H1 (cell line): ENCODE results near the gene PDIA6. TPM values are rescaled to one million over a fixed set of nuclear protein-coding genes. Genes with fewer than 3 reads are reported as not detected.

Experiments
- CTCF ChIA-PET: fragments of 300-600 bp; sonication (Branson Sonifier 250); formaldehyde crosslinking; loops from one replicate; lab custom pipeline; 2021; ENCODE audit not compliant: partially characterized antibody; lab: Charles Lee
- POLR2A ChIA-PET: fragments of 300-600 bp; sonication (Branson Sonifier 250); formaldehyde crosslinking; loops from one replicate; lab custom pipeline; 2021; ENCODE audit warnings: inconsistent platforms; ENCODE audit not compliant: partially characterized antibody; lab: Charles Lee
- DNase-seq, 2 experiments: peaks; one replicate each; pipeline versions ENCODE4 v3.0.0 to v3.0.0-alpha.2; 2010 to 2022; ENCODE audit warnings: low spot score in 2 of 2, low read depth in 1 of 2, mixed read lengths in 1 of 2
- FAIRE-seq: peaks from 2 replicates; lab custom pipeline; 2011; peaks lifted over from hg19 to GRCh38; lab: Jason Lieb, UNC
- H2AFZ ChIP-seq: 2 replicates; pipeline ENCODE4 v1.8.1; 2012; ENCODE audit warnings: low read length, inconsistent platforms
- H2AK5ac ChIP-seq: 2 replicates; pipeline ENCODE4 v1.6.1; 2013; ENCODE audit warnings: low read depth, low read length
- H2BK120ac ChIP-seq: replicated peaks from 2 replicates; pipeline ENCODE3; 2013; ENCODE audit warnings: low read depth, low read length, inconsistent platforms
- H2BK12ac ChIP-seq: 2 replicates; pipeline ENCODE4 v1.6.1; 2013; ENCODE audit warnings: low read depth, low read length
- H2BK15ac ChIP-seq: 2 replicates; pipeline ENCODE4 v1.6.1; 2013; ENCODE audit warnings: low read length
- H2BK20ac ChIP-seq: 2 replicates; pipeline ENCODE4 v1.6.1; 2013; ENCODE audit warnings: low read length
- H2BK5ac ChIP-seq: 2 replicates; pipeline ENCODE4 v1.6.1; 2013; ENCODE audit warnings: low read depth, low read length
- H3K14ac ChIP-seq: 2 replicates; pipeline ENCODE4 v1.6.1; 2013; ENCODE audit warnings: inconsistent platforms; ENCODE audit not compliant: insufficient read length
- H3K18ac ChIP-seq: 2 replicates; pipeline ENCODE4 v1.6.1; 2013; ENCODE audit warnings: low read length; ENCODE audit errors: extremely low read depth
- H3K23ac ChIP-seq: 2 replicates; pipeline ENCODE4 v1.6.1; 2013; ENCODE audit warnings: inconsistent platforms; ENCODE audit not compliant: insufficient read length
- H3K23me2 ChIP-seq: 2 replicates; pipeline ENCODE4 v1.6.1; 2013; ENCODE audit warnings: low read depth, low read length
- H3K27ac ChIP-seq: 2 replicates; pipeline ENCODE4 v1.6.1; 2011; ENCODE audit warnings: low read depth, low read length, inconsistent platforms
- H3K27me3 ChIP-seq, 4 experiments: replicated peaks in 1 of 4; 1 replicate in 1 of 4; 2 replicates in 3 of 4; pipeline versions ENCODE4 v1.6.1 to v1.8.1; 2011 to 2013; ENCODE audit warnings: low read length in 3 of 4, mild to moderate bottlenecking in 3 of 4, inconsistent platforms in 2 of 4, mixed read lengths in 2 of 4, moderate library complexity in 1 of 4; ENCODE audit not compliant: control insufficient read depth in 3 of 4, insufficient read depth in 3 of 4; ENCODE audit errors: extremely low read depth in 1 of 4
- H3K36me3 ChIP-seq, 4 experiments: 2 replicates each; pipeline versions ENCODE4 v1.6.1 to v1.8.1; 2011 to 2013; ENCODE audit warnings: mild to moderate bottlenecking in 4 of 4, low read length in 3 of 4, moderate library complexity in 2 of 4, control low read depth in 1 of 4, inconsistent platforms in 1 of 4; ENCODE audit not compliant: insufficient read depth in 4 of 4, control insufficient read depth in 2 of 4
- H3K4ac ChIP-seq: replicated peaks from 2 replicates; pipeline ENCODE3; 2013; ENCODE audit warnings: low read length, low read depth, mixed read lengths, inconsistent platforms; ENCODE audit not compliant: insufficient read length
- H3K4me1 ChIP-seq, 4 experiments: replicated peaks in 1 of 4; 1 replicate in 1 of 4; 2 replicates in 3 of 4; pipeline versions ENCODE4 v1.6.1 to v1.8.1; 2011 to 2013; ENCODE audit warnings: low read length in 3 of 4, inconsistent platforms in 2 of 4, mixed read lengths in 1 of 4; ENCODE audit not compliant: insufficient read depth in 4 of 4, control insufficient read depth in 3 of 4
- H3K4me2 ChIP-seq, 2 experiments: 2 replicates each; pipeline versions ENCODE4 v1.6.1 to v1.8.1; 2011 to 2013; ENCODE audit warnings: low read depth in 2 of 2, low read length in 2 of 2, control low read depth in 1 of 2, inconsistent platforms in 1 of 2, mild to moderate bottlenecking in 1 of 2; ENCODE audit not compliant: insufficient read depth in 1 of 2
- H3K4me3 ChIP-seq, 4 experiments: fragments of 200-600, 300-600 bp in 1 of 4; sonication (generic), shearing (Covaris generic), sonication (Bioruptor Twin) in 1 of 4; 2 replicates each; pipeline versions ENCODE4 v1.5.1 to v1.8.1; 2011 to 2016; ENCODE audit warnings: low read length in 4 of 4, low read depth in 3 of 4, control low read depth in 2 of 4, inconsistent platforms in 2 of 4, mild to moderate bottlenecking in 2 of 4, mixed read lengths in 1 of 4, moderate library complexity in 1 of 4; ENCODE audit not compliant: insufficient read depth in 2 of 4; ENCODE audit errors: extremely low read depth in 1 of 4
- H3K56ac ChIP-seq: replicated peaks from 2 replicates; pipeline ENCODE3; 2013; ENCODE audit warnings: low read depth, mild to moderate bottlenecking, mixed read lengths, low read length, inconsistent platforms; ENCODE audit not compliant: insufficient read length
- H3K79me1 ChIP-seq: 2 replicates; pipeline ENCODE4 v1.6.1; 2013; ENCODE audit warnings: low read depth, low read length, control low read depth
- H3K79me2 ChIP-seq, 2 experiments: 2 replicates each; pipeline versions ENCODE4 v1.6.1 to v1.8.1; 2012 to 2013; ENCODE audit warnings: low read length in 2 of 2, mild to moderate bottlenecking in 2 of 2, inconsistent platforms in 1 of 2; ENCODE audit not compliant: insufficient read depth in 2 of 2, control insufficient read depth in 1 of 2
- H3K9ac ChIP-seq, 4 experiments: replicated peaks in 1 of 4; 1 replicate in 1 of 4; 2 replicates in 3 of 4; pipeline versions ENCODE4 v1.6.1 to v1.8.1; 2011 to 2013; ENCODE audit warnings: low read depth in 3 of 4, low read length in 3 of 4, control low read depth in 2 of 4, mild to moderate bottlenecking in 2 of 4, moderate library complexity in 2 of 4, inconsistent platforms in 1 of 4; ENCODE audit errors: extremely low read depth in 1 of 4
- H3K9me3 ChIP-seq, 2 experiments: 2 replicates each; pipeline versions ENCODE4 v1.6.1 to v1.8.1; 2012 to 2013; ENCODE audit warnings: mild to moderate bottlenecking in 2 of 2, moderate library complexity in 2 of 2, control low read depth in 1 of 2, inconsistent platforms in 1 of 2, low read depth in 1 of 2, low read length in 1 of 2, mixed read lengths in 1 of 2; ENCODE audit not compliant: insufficient read depth in 2 of 2
- H4K20me1 ChIP-seq, 2 experiments: replicated peaks in 1 of 2; 2 replicates each; pipeline versions ENCODE3 to v1.8.1; 2011 to 2013; ENCODE audit warnings: inconsistent platforms in 2 of 2, low read length in 2 of 2, mild to moderate bottlenecking in 1 of 2; ENCODE audit not compliant: insufficient read depth in 2 of 2, control insufficient read depth in 1 of 2
- H4K5ac ChIP-seq: 2 replicates; pipeline ENCODE4 v1.6.1; 2013; ENCODE audit warnings: low read length, low read depth, mixed read lengths, inconsistent platforms; ENCODE audit not compliant: insufficient read length
- H4K8ac ChIP-seq: 2 replicates; pipeline ENCODE4 v1.8.0; 2013; ENCODE audit warnings: mild to moderate bottlenecking, moderate library complexity, low read length, inconsistent platforms; ENCODE audit not compliant: insufficient read depth; ENCODE audit errors: extremely low read depth
- H4K91ac ChIP-seq: replicated peaks from 2 replicates; pipeline ENCODE3; 2013; ENCODE audit warnings: low read length, mixed read lengths, inconsistent platforms; ENCODE audit not compliant: insufficient read length
- ASH2L ChIP-seq: fragments of 200-600, 300-600 bp; sonication (generic); IDR thresholded peaks from one replicate; pipeline ENCODE4 v1.7.1; 2017; ENCODE audit warnings: low read length
- BACH1 ChIP-seq: IDR thresholded peaks from 2 replicates; pipeline ENCODE4 v1.6.1; 2012; ENCODE audit warnings: low read length, improper control_type of control experiment
- BCL11A ChIP-seq, 2 experiments: IDR thresholded peaks; one replicate each; pipeline ENCODE4 v1.6.1; 2011; ENCODE audit warnings: low read depth in 2 of 2, low read length in 2 of 2, mild to moderate bottlenecking in 2 of 2
- CEBPB ChIP-seq: IDR thresholded peaks from 2 replicates; pipeline ENCODE4 v1.6.1; 2012; ENCODE audit warnings: low read depth, low read length
- EZH2 ChIP-seq: fragments of 200-600 bp; sonication (generic); IDR thresholded peaks from 2 replicates; pipeline ENCODE4 v1.7.1; 2012; ENCODE audit warnings: low read depth, mild to moderate bottlenecking, moderate library complexity, low read length, inconsistent platforms; ENCODE audit not compliant: severe bottlenecking
- FOSL1 ChIP-seq: IDR thresholded peaks from 2 replicates; pipeline ENCODE4 v1.6.1; 2011; ENCODE audit warnings: mild to moderate bottlenecking, low read depth, low read length, moderate library complexity; ENCODE audit not compliant: insufficient read depth
- GABPA ChIP-seq: IDR thresholded peaks from 2 replicates; pipeline ENCODE4 v1.6.1; 2011; ENCODE audit warnings: mild to moderate bottlenecking, low read length, moderate library complexity, borderline replicate concordance; ENCODE audit not compliant: insufficient read depth
- NRF1 ChIP-seq: IDR thresholded peaks from 2 replicates; pipeline ENCODE4 v1.6.1; 2011; ENCODE audit warnings: mild to moderate bottlenecking, low read depth, low read length, improper control_type of control experiment
- PHF8 ChIP-seq: fragments of 200-600 bp; sonication (generic); conservative IDR thresholded peaks from 2 replicates; pipeline ENCODE4 v1.7.1; 2012; ENCODE audit warnings: low read depth, mild to moderate bottlenecking, inconsistent platforms, low read length, moderate library complexity
- SIX5 ChIP-seq: IDR thresholded peaks from 2 replicates; pipeline ENCODE4 v1.6.1; 2011; ENCODE audit warnings: mild to moderate bottlenecking, low read depth, low read length
- TCF12 ChIP-seq: IDR thresholded peaks from 2 replicates; pipeline ENCODE4 v1.6.1; 2011; ENCODE audit warnings: low read depth, mild to moderate bottlenecking, low read length
- WGBS, 2 experiments: shearing (Covaris generic) in 1 of 2; methylation state at CpG; one replicate each; pipeline versions ENCODE4 v1.1.6 to v1.1.7; 2013 to 2015; ENCODE audit warnings: low lambda C conversion rate in 2 of 2, mixed read lengths in 2 of 2, inconsistent platforms in 1 of 2, low coverage in 1 of 2, missing lambda C conversion rate in 1 of 2; ENCODE audit not compliant: insufficient replicate concordance in 2 of 2, insufficient coverage in 1 of 2, insufficient read length in 1 of 2; ENCODE audit errors: extremely low coverage in 1 of 2, missing lambda C conversion rate in 1 of 2; 5-methylcytosine and 5-hydroxymethylcytosine counted together
- polyA plus RNA-seq, 7 experiments: library from polyadenylated mRNA; depleted of rRNA in 3 of 7; stranded (reverse) in 5 of 7; unstranded in 2 of 7; fragments of >200 nt in 5 of 7; fragments of 200-250 nt in 2 of 7; gene quantifications; 1 replicate in 5 of 7; 2 replicates in 1 of 7; 4 replicates in 1 of 7; pipeline versions ENCODE4 v1.2.1 to v1.2.3, GENCODE V29; 2011 to 2013; ENCODE audit warnings: missing spikeins in 2 of 7, mixed read lengths in 2 of 7
- total RNA-seq: library from RNA; stranded (reverse); fragmentation: NEBNext Ultra II Directional; extraction: Animal tissue kit (Norgen Biotek cat#: 25700); gene quantifications from 2 replicates; pipeline ENCODE4 v1.2.1, GENCODE V29; 2021
- TF ChIP-seq, protein P1 (sequence below): IDR thresholded peaks from 2 replicates; pipeline ENCODE4 v1.6.1; 2012; ENCODE audit warnings: inconsistent platforms
- TF ChIP-seq, protein P2 (sequence below): IDR thresholded peaks from 2 replicates; pipeline ENCODE4 v1.6.1; 2012; ENCODE audit warnings: low read length, inconsistent platforms

PDIA6 gene
- total and polyA plus RNA-seq, 2 of the 8 experiments (the other 6 are each of a cell fraction or from before 2014, with no cell fraction given) = 181 to 384 TPM

DNA sequence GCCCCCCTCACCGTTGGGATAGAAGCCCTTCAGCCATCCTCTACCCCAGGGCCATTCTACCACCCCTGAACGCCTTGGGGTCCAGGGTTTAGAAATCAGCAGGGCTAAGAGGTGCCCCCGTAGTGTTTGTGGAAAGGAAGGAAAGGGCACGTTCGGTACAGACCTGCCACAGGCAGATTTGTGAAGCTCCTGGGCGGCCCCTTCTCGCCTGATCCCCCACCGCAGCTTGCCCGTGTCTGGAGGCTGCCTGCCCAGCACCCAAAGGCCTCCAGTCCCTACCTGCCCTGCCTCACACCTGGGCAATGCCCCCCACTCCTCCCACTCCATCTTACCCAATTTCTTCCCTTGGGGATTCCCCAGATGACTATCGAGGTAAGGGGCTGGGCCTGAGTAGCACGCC is 69.9 kb downstream of the PDIA6 start:
- Histone ChIP-seq H2BK20ac (no peak overlapping the region), H3K23me2 (no peaks in the 10 kb centered on the region), H3K27me3 (no peaks in the 10 kb centered on the region; a peak in 1 of 7 replicates), H3K4ac (no peak overlapping the region), H3K79me2 (no peaks in the 10 kb centered on the region), H3K4me1 (no peaks in the 10 kb centered on the region), H4K91ac (no peak overlapping the region), H3K27ac (no peak overlapping the region), H3K14ac (no peak overlapping the region), H3K23ac (no peak overlapping the region), H3K4me3 (no peak overlapping the region), H3K18ac (no peak overlapping the region), H2AK5ac (no peak overlapping the region), H3K36me3 (no peaks in the 10 kb centered on the region), H4K8ac (no peak overlapping the region), H3K9ac (no peak overlapping the region), H2BK15ac (no peak overlapping the region), H2BK120ac (no peak overlapping the region), H4K20me1 (no peaks in the 10 kb centered on the region), H3K4me2 (no peak overlapping the region), H3K79me1 (no peaks in the 10 kb centered on the region), H3K56ac (no peak overlapping the region), H2AFZ (no peak overlapping the region), H4K5ac (no peak overlapping the region), H3K9me3 (no peaks in the 10 kb centered on the region), H2BK12ac (no peak overlapping the region), H2BK5ac (no peak overlapping the region)
- FAIRE-seq (no peak), DNase-seq (no peak)
- ChIA-PET CTCF (interaction anchor here (0.6 to 1.7 kb wide), 2 partner anchors 32 to 34 kb away, joined by 3 to 4 read pairs; no protein-coding TSS in a partner anchor), POLR2A (no interaction called here)
- WGBS, 2 experiments = 81% methylated on average over 9 of the region's 11 CpGs; no CpG with 5 or more reads in 1 of the 2 experiments
- TF ChIP-seq PHF8 = no peak
- no peak for TF ChIP-seq TCF12
- TF ChIP-seq BCL11A (IDR thresholded peaks at IDR 0.05; ENCODE audit: low read depth in 2 of 2, low read length in 2 of 2) = no peak
- TF ChIP-seq, protein P1, sequence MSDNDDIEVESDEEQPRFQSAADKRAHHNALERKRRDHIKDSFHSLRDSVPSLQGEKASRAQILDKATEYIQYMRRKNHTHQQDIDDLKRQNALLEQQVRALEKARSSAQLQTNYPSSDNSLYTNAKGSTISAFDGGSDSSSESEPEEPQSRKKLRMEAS = no peak
- TF ChIP-seq GABPA = no peak
- no peak for TF ChIP-seq NRF1
- TF ChIP-seq FOSL1 = no peak
- TF ChIP-seq EZH2 = no peak
- no peak for TF ChIP-seq CEBPB
- TF ChIP-seq, protein P2, sequence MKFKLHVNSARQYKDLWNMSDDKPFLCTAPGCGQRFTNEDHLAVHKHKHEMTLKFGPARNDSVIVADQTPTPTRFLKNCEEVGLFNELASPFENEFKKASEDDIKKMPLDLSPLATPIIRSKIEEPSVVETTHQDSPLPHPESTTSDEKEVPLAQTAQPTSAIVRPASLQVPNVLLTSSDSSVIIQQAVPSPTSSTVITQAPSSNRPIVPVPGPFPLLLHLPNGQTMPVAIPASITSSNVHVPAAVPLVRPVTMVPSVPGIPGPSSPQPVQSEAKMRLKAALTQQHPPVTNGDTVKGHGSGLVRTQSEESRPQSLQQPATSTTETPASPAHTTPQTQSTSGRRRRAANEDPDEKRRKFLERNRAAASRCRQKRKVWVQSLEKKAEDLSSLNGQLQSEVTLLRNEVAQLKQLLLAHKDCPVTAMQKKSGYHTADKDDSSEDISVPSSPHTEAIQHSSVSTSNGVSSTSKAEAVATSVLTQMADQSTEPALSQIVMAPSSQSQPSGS = no peak
- no peak for TF ChIP-seq SIX5
- TF ChIP-seq BACH1 = no peak
- no peak for TF ChIP-seq ASH2L
